Astrocyte (in vitro differentiated cells and primary cell): Measurements from ENCODE around the gene SH2B3. TPM values are rescaled to one million over a fixed set of nuclear protein-coding genes. Genes with fewer than 3 reads are reported as not detected.

Experiments
- DNase-seq: peaks from one replicate; pipeline ENCODE4 v3.0.0-alpha.2; 2010; ENCODE audit warnings: low read depth
- FAIRE-seq: peaks from 2 replicates; lab custom pipeline; 2011; peaks lifted over from hg19 to GRCh38; lab: Jason Lieb, UNC
- H2AFZ ChIP-seq: 2 replicates; pipeline ENCODE4 v1.6.0; 2012; ENCODE audit warnings: low read depth, low read length, inconsistent platforms
- H3K27ac ChIP-seq: 2 replicates; pipeline ENCODE4 v1.5.1; 2011; ENCODE audit warnings: low read depth, low read length, inconsistent platforms
- H3K27me3 ChIP-seq: 2 replicates; pipeline ENCODE4 v1.6.0; 2011; ENCODE audit warnings: low read length, inconsistent platforms; ENCODE audit not compliant: insufficient read depth
- H3K36me3 ChIP-seq: 2 replicates; pipeline ENCODE4 v1.5.1; 2011; ENCODE audit warnings: low read length, inconsistent platforms; ENCODE audit not compliant: insufficient read depth
- H3K4me1 ChIP-seq: 2 replicates; pipeline ENCODE4 v1.5.1; 2011; ENCODE audit warnings: low read length, inconsistent platforms; ENCODE audit not compliant: insufficient read depth
- H3K4me2 ChIP-seq: 2 replicates; pipeline ENCODE4 v1.6.0; 2012; ENCODE audit warnings: low read length, inconsistent platforms
- H3K4me3 ChIP-seq: 2 replicates; pipeline ENCODE4 v1.5.1; 2011; ENCODE audit warnings: low read depth, mild to moderate bottlenecking, low read length, inconsistent platforms; ENCODE audit not compliant: insufficient read depth
- H3K79me2 ChIP-seq: 2 replicates; pipeline ENCODE4 v1.6.0; 2012; ENCODE audit warnings: mild to moderate bottlenecking, low read length, inconsistent platforms; ENCODE audit not compliant: insufficient read depth
- H3K9ac ChIP-seq: 2 replicates; pipeline ENCODE4 v1.6.0; 2012; ENCODE audit warnings: mild to moderate bottlenecking, low read length, inconsistent platforms
- H3K9me3 ChIP-seq: 2 replicates; pipeline ENCODE4 v1.5.1; 2012; ENCODE audit warnings: low read depth, mild to moderate bottlenecking, low read length, inconsistent platforms; ENCODE audit not compliant: insufficient read depth
- H4K20me1 ChIP-seq: 2 replicates; pipeline ENCODE4 v1.6.0; 2012; ENCODE audit warnings: low read length, inconsistent platforms; ENCODE audit not compliant: insufficient read depth
- H3K27ac Mint-ChIP-seq: one replicate; pipeline ENCODE4 v1.8.0; 2021; ENCODE audit warnings: mild to moderate bottlenecking, mixed read lengths; ENCODE audit not compliant: unreplicated experiment
- H3K27me3 Mint-ChIP-seq: one replicate; pipeline ENCODE4 v1.8.0; 2021; ENCODE audit warnings: low read depth, mixed read lengths; ENCODE audit not compliant: unreplicated experiment
- H3K36me3 Mint-ChIP-seq: one replicate; pipeline ENCODE4 v1.8.0; 2021; ENCODE audit warnings: low read depth, mixed read lengths; ENCODE audit not compliant: unreplicated experiment
- H3K4me1 Mint-ChIP-seq: one replicate; pipeline ENCODE4 v1.8.0; 2021; ENCODE audit warnings: low read depth, mixed read lengths; ENCODE audit not compliant: unreplicated experiment
- H3K4me3 Mint-ChIP-seq: one replicate; pipeline ENCODE4 v1.8.0; 2021; ENCODE audit warnings: mild to moderate bottlenecking, moderate library complexity, mixed read lengths; ENCODE audit not compliant: unreplicated experiment
- H3K9me3 Mint-ChIP-seq: one replicate; pipeline ENCODE4 v1.8.0; 2021; ENCODE audit warnings: mild to moderate bottlenecking, mixed read lengths; ENCODE audit not compliant: unreplicated experiment
- CTCF ChIP-seq: IDR thresholded peaks from 2 replicates; pipeline ENCODE4 v1.5.1; 2011; ENCODE audit warnings: low read depth, mild to moderate bottlenecking, inconsistent platforms, low read length, moderate library complexity; ENCODE audit not compliant: insufficient read depth
- EZH2 ChIP-seq: IDR thresholded peaks from 2 replicates; pipeline ENCODE4 v1.6.1; 2012; ENCODE audit warnings: mild to moderate bottlenecking, low read length, inconsistent platforms; ENCODE audit not compliant: insufficient read depth
- total RNA-seq: library from RNA; stranded (reverse); gene quantifications from 2 replicates; pipeline ENCODE4 v1.2.1, GENCODE V29; 2021

The SH2B3 gene
- total RNA-seq, 1 donor from 2014 or later, result 23.6 TPM

- Histone ChIP-seq H3K27me3 (no peaks in the 10 kb centered on the region), H3K4me3 (peak overlapping the region; percentile 82), H3K36me3 (no peaks in the 10 kb centered on the region), H3K4me1 (peaks cover 18% of the 10 kb centered on the region), H3K27ac (no peak overlapping the region), H2AFZ (peak overlapping the region; percentile 88), H4K20me1 (peaks cover 22% of the 10 kb centered on the region), H3K79me2 (peaks cover 7% of the 10 kb centered on the region), H3K4me2 (peak overlapping the region; percentile 96), H3K9ac (peak overlapping the region; percentile 87), H3K9me3 (no peaks in the 10 kb centered on the region)
- H3K27ac Mint-ChIP-seq, result peak overlapping the region; percentile 66
- peaks cover 14% of the 10 kb centered on the region for H3K36me3 Mint-ChIP-seq
- no peaks in the 10 kb centered on the region for H3K9me3 Mint-ChIP-seq
- H3K4me3 Mint-ChIP-seq, result peak overlapping the region; percentile 86
- no peak for TF ChIP-seq EZH2
- no peak for TF ChIP-seq CTCF
- FAIRE-seq (no peak), DNase-seq (no peak)
- no peaks in the 10 kb centered on the region for H3K27me3 Mint-ChIP-seq
- H3K4me1 Mint-ChIP-seq, result peaks cover 14% of the 10 kb centered on the region
Observed at GRCh38 chr12:111367661-111368221, 38.0 kb upstream of the SH2B3 start.

- Histone ChIP-seq H3K9ac (peak overlapping the region; percentile 87), H3K4me3 (peak overlapping the region; percentile 82), H3K27me3 (no peaks in the 10 kb centered on the region), H3K9me3 (no peaks in the 10 kb centered on the region), H3K4me2 (peak overlapping the region; percentile 96), H2AFZ (peak overlapping the region; percentile 88), H3K36me3 (no peaks in the 10 kb centered on the region), H3K27ac (peak overlapping the region; percentile 45), H3K79me2 (peaks cover 7% of the 10 kb centered on the region), H4K20me1 (peaks cover 21% of the 10 kb centered on the region), H3K4me1 (peaks cover 17% of the 10 kb centered on the region)
- Mint-ChIP-seq H3K36me3 (peaks cover 14% of the 10 kb centered on the region), H3K27me3 (peaks cover 2% of the 10 kb centered on the region), H3K9me3 (peaks cover 3% of the 10 kb centered on the region), H3K27ac (peak overlapping the region; percentile 66), H3K4me3 (peak overlapping the region; percentile 86), H3K4me1 (peaks cover 14% of the 10 kb centered on the region)
- no peak for DNase-seq
- TF ChIP-seq EZH2, result no peak
- TF ChIP-seq CTCF, result no peak
- FAIRE-seq, result no peak
Observed at GRCh38 chr12:111368291-111368787, 37.4 kb upstream of the SH2B3 start.
